ENCODE measurements around the gene THSD4. TPM values are rescaled to one million over a fixed set of nuclear protein-coding genes. Genes with fewer than 3 reads are reported as not detected.

Gene THSD4
- polyA plus RNA-seq, 1 donor (not counting 4 experiments of a cell fraction or from before 2014, with no cell fraction given) = 24.5 TPM

GRCh38 chr15:71732636-71733035 lies 617.4 kb downstream of the THSD4 start:
- Histone ChIP-seq H3K4me1 (ENCODE audit: control insufficient read depth, extremely low read depth, insufficient read depth, low read length) (no peaks in the 10 kb centered on the region), H3K27ac (ENCODE audit: control insufficient read depth, insufficient read depth, low read length) (no peak overlapping the region), H2AFZ (ENCODE audit: control insufficient read depth, low read length) (no peak overlapping the region), H3K9me1 (ENCODE audit: control insufficient read depth, extremely low read depth, insufficient read depth, low read length) (no peaks in the 10 kb centered on the region), H3K79me2 (ENCODE audit: control insufficient read depth, insufficient read depth, low read length) (no peaks in the 10 kb centered on the region), H3K9ac (ENCODE audit: control insufficient read depth, extremely low read depth, insufficient read depth, low read length) (no peak overlapping the region), H3K4me2 (ENCODE audit: control insufficient read depth, extremely low read depth, insufficient read depth, low read depth, low read length) (no peak overlapping the region), H3K9me3 (ENCODE audit: control insufficient read depth, low read depth, low read length) (no peaks in the 10 kb centered on the region), H4K20me1 (ENCODE audit: control insufficient read depth, extremely low read depth, insufficient read depth, low read length) (no peaks in the 10 kb centered on the region), H3K27me3 (ENCODE audit: control insufficient read depth, extremely low read depth, insufficient read depth, low read length) (no peaks in the 10 kb centered on the region), H3K4me3 (ENCODE audit: control insufficient read depth in 2 of 3, extremely low read depth in 1 of 3, insufficient read depth in 2 of 3, low read depth in 1 of 3, low read length in 3 of 3) (no peak overlapping the region), H3K36me3 (ENCODE audit: control insufficient read depth in 2 of 2, extremely low read depth in 1 of 2, insufficient read depth in 2 of 2, low read length in 2 of 2) (peaks cover 10 to 20% of the 10 kb centered on the region in 2 experiments)
- TF ChIP-seq CTCF (optimal IDR thresholded peaks at IDR 0.05 in 1 of 3, IDR thresholded peaks at IDR 0.05 in 1 of 3, conservative IDR thresholded peaks at IDR 0.05 in 1 of 3; ENCODE audit: extremely low read depth in 1 of 3, insufficient read depth in 2 of 3, low read length in 3 of 3) = no peak
- dilution Hi-C loops (cut with MboI; ENCODE audit: extremely low pct_ligation_motif_present, low sequenced_read_pairs) = no loop called here
- DNase-seq (ENCODE audit: low read depth, low spot score) (no peak), FAIRE-seq (no peak)

- Histone ChIP-seq H3K4me2 (ENCODE audit: control insufficient read depth, extremely low read depth, insufficient read depth, low read depth, low read length) (no peak overlapping the region), H2AFZ (ENCODE audit: control insufficient read depth, low read length) (no peak overlapping the region), H3K4me3 (ENCODE audit: control insufficient read depth in 2 of 3, extremely low read depth in 1 of 3, insufficient read depth in 2 of 3, low read depth in 1 of 3, low read length in 3 of 3) (no peak overlapping the region), H4K20me1 (ENCODE audit: control insufficient read depth, extremely low read depth, insufficient read depth, low read length) (no peaks in the 10 kb centered on the region), H3K9me1 (ENCODE audit: control insufficient read depth, extremely low read depth, insufficient read depth, low read length) (no peaks in the 10 kb centered on the region), H3K27me3 (ENCODE audit: control insufficient read depth, extremely low read depth, insufficient read depth, low read length) (no peaks in the 10 kb centered on the region), H3K9me3 (ENCODE audit: control insufficient read depth, low read depth, low read length) (no peaks in the 10 kb centered on the region), H3K79me2 (ENCODE audit: control insufficient read depth, insufficient read depth, low read length) (no peaks in the 10 kb centered on the region), H3K27ac (ENCODE audit: control insufficient read depth, insufficient read depth, low read length) (no peak overlapping the region), H3K4me1 (ENCODE audit: control insufficient read depth, extremely low read depth, insufficient read depth, low read length) (no peaks in the 10 kb centered on the region), H3K36me3 (ENCODE audit: control insufficient read depth in 2 of 2, extremely low read depth in 1 of 2, insufficient read depth in 2 of 2, low read length in 2 of 2) (peaks cover 10 to 21% of the 10 kb centered on the region in 2 experiments), H3K9ac (ENCODE audit: control insufficient read depth, extremely low read depth, insufficient read depth, low read length) (no peak overlapping the region)
- DNase-seq (ENCODE audit: low read depth, low spot score) = no peak
- dilution Hi-C loops (cut with MboI; ENCODE audit: extremely low pct_ligation_motif_present, low sequenced_read_pairs) = no loop called here
- no peak for TF ChIP-seq CTCF (optimal IDR thresholded peaks at IDR 0.05 in 1 of 3, IDR thresholded peaks at IDR 0.05 in 1 of 3, conservative IDR thresholded peaks at IDR 0.05 in 1 of 3; ENCODE audit: extremely low read depth in 1 of 3, insufficient read depth in 2 of 3, low read length in 3 of 3)
- TF ChIP-seq EZH2 (IDR thresholded peaks at IDR 0.05; ENCODE audit: low read length) = no peak
- FAIRE-seq = no peak
Measured at GRCh38 chr15:71733122-71733521, 617.9 kb downstream of the THSD4 start.
